NCI-H1694 treated with DMSO at 0.1 percent for 48 hours (cell line): Measurements from ENCODE around the gene CD80.
A peak's percentile ranks its signal among the peaks of the same experiment; 100 is the strongest.

Experiments
- DNase-seq: peaks from one replicate; lab custom pipeline; 2025; lab: John Stamatoyannopoulos, UW

Gene CD80

GRCh38 chr3:119547227-119547626, 12.2 kb downstream of the CD80 start:
- DNase-seq, result no peak

DNA sequence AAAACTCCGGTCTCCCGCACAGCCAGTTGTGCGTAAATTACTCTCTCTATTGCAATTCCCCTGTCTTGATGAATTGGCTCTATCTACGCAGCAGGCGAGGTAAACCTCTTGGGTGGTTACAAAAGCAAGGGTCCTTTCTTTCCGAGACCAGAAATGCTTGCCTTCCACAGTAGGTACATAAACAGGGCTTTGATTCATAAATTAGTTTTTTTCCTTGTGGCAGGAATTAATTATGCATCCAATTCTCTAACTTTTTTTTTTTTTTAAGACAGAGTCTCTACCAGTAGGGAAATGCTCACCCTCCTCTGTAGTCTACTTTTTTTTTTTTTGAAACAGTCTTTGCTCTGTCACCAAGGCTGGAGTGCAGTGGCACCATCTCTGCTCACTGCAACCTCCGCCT, 16.3 kb downstream of the CD80 start:
- DNase-seq, result no peak

DNA sequence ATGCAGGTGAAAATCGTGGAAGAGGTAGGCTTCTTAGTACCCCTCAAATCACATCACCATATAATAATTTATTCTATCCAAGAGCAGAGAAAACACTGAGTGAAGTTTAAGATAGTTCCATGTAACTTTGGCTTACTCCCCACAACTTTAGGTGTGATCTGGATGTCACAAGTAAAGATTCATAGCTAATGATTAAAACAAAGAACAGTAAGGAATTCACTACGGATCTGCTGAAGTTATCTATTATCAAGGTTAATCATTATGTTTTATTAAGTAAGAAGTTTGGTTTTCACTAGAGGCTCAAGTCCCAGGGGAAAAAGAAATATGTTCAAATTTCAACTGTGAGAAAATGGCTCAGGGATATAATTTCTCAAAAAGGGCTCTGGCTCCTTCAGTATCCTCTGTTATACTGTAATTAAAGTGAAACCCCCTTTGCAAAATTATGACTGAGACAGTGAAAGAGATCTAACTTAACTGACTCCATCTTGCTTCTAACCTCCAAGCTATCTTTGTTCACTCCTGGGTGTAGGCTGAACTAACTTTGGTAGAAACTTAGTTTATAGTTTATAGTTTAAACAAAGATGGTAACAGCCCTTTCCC, 17.1 kb downstream of the CD80 start:
- no peak for DNase-seq

- no peak for DNase-seq
These were observed 17.9 kb downstream of the CD80 start for GRCh38 chr3:119541547-119541946.

DNA sequence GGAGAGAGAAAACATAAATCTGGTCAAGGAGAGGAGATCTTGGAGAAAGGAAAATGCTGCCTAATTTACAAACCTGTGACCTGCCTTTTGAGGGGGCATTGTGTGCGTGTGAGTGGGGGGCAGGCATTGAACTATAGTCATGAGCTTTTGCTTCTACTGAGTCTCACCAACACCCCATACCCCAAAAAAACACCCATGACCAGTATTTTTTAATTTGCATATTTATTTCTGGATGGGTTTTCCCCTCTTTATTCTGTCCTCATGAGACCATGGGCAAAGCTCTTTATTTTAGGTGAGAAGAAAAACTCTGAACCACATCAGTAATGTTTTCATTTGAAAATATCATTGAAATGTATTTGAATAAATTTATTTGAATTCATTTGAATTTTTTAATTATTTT, 20.6 kb downstream of the CD80 start:
- DNase-seq, result no peak

GRCh38 chr3:119536757-119537156, 22.7 kb downstream of the CD80 start:
- no peak for DNase-seq

- DNase-seq, result no peak
These were observed 25.1 kb downstream of the CD80 start for GRCh38 chr3:119534296-119534695.

- no peak for DNase-seq
These were observed 28.3 kb downstream of the CD80 start for GRCh38 chr3:119531151-119531550.

GRCh38 chr3:119530456-119530855, 29.0 kb downstream of the CD80 start:
- DNase-seq, result no peak

DNA sequence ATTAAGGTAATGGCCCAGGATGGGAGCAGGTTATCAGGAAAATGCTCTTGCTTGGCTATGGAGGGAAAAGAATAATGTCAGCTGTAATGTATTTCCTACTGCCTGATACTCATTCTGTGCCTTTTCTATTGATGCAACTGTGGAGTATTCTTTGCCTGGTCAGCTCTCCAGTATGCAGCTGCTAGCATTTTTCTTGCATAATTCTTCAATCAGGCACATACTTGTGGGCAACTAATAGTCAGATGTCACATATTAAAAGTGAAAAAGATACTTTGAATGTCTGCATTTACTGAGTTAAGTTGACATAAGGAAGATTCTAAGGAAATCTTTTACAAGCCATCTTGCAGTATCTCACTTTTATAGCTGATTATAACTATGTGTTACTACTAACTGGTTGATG, 29.5 kb downstream of the CD80 start:
- no peak for DNase-seq

DNA sequence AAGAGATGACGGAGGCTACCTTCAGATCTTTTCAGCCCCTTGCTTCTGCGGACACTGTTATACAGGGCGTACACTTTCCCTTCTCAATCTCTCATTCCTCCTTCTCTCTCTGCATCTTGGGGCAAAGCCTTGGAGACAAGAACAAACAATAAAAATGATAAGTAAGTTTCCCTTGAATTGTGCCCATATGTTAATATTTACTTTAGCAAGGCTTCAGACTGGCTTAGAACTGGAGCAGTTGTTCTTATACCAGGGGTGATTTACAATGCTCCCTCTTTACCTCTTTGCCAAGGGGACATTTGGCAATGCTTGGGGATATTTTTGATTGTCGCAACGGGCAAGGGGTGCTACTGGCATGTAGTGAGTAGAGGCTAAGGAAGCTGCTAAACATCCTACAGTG, 31.7 kb downstream of the CD80 start:
- no peak for DNase-seq

DNA sequence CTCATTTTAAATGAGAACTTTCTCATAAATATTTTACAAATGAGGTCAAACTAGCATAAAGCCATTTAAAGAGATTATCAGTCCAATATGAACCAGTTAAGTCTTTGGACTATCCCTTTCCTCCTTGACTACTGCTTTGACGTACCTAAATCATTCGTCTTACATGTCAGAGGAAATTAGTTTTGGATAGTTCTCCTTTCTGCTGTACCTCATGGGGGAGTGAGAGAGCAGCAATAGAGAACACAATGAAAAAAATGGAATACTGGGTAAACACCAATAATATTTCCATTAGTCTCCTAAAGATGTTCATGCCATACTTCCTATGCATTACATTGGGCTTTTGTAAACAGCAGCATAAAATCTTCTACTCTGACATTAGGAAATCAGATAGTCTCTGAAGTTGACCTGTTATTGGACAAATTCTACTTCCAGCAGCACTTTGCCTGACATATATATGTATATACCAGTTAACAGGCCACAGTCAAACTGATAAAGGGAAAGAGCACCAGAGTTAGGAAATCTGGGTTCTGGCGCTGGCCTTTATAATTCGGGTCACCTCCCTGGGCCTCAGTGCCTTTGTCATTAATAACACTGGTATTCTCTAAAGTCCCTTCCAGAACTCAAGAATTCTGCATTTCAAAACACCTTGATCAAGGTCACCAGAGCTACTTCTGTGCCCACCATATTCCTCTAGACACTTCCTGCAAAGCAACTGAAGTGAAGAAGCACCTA, 34.3 kb downstream of the CD80 start:
- DNase-seq, result no peak

GRCh38 chr3:119518026-119518425, 41.4 kb downstream of the CD80 start:
- DNase-seq, result no peak

DNA sequence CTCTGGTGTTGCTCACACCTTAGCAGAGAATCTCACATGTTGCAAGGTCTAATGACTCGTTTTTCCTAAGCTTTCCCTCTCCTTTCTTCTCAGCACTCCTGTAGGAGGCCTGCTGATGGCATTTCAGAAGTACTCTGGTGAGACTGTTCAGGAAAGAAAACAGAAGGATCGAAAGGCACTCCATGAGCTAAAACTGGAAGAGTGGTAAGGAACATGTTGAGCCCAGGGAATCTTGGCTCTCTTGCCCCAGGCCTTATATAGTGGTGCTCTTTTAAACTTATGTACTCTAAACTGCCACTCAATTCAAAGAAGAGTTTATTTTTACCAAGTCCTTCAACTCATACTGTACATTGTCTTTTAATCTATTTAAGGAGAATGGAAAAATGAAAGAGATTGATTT, 42.3 kb downstream of the CD80 start:
- no peak for DNase-seq

DNA sequence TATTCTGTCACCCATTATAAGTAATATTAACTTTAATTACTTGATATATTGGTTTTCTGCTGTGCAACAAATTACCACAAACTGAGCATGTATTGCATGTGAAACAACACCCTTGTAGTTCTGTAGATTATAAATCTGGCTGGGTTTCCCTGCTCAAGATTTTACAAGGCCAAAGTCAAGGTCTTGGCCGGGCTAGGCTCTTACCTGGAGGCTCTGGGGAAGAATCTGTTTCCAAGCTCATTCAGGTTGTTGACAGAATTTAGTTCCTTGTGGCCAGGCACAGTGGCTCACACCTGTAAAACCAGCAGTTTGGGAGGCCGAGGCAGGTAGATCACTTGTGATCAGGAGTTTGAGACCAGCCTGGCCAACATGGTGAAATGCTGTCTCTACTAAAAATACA, 44.8 kb downstream of the CD80 start:
- no peak for DNase-seq

DNA sequence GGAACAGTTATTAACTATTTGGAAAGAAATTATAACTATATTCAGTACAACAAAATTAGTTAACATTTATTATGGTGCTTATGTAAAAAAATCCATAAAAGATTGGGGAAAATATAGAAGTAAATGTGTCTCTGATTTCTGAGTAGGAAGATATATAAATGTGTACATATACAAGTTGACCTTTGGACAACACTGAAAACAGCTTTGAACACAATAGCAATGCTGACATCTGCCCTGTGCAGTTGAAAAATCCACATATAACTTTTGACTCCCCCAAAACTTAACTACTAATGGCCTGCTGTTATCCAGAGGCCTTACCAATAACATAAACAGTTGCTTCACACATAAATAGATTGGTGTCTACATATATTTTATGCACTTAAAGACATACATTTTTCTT, 48.7 kb downstream of the CD80 start:
- no peak for DNase-seq

- no peak for DNase-seq
These were observed 51.1 kb downstream of the CD80 start for GRCh38 chr3:119508172-119508845.

DNA sequence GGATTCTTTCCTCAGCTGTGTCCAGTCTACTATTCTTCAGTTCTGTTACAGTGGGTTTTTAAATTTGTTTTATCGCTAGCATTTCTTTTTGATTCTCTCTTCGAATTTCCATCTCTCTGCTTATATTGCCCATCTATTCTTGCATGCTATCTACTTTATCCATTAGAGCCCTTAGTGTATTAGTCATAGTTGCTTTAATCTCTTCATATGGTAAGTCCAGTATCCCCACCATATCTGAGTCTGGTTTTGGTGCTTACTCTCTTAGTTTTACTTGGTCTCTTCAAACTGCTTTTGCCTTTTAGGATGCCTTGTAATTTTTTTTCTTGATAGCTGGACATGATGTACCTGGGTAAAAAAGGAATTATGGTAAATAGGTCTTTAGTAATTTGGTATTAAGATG, 52.0 kb downstream of the CD80 start:
- no peak for DNase-seq

- no peak for DNase-seq
These were observed 52.8 kb downstream of the CD80 start for GRCh38 chr3:119506631-119507030.

DNA sequence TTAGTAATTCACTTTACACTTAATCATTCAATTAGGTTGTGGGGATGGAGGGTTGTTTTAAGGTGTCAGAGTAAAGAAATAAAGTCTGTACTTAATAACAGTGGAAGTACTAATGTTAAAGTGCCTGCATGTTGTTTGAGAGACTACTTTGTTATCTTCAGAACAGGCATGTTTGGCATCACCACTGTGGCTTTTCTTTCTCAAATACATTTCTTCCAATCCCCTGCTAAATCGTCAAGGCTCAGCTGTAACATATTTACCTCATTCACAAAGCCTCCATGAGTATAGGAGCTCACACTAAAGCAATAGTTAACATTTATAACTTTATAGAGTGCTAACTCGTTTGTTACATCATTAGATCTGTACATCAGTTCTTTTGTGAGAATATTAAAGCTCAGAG, 58.5 kb downstream of the CD80 start:
- no peak for DNase-seq

DNA sequence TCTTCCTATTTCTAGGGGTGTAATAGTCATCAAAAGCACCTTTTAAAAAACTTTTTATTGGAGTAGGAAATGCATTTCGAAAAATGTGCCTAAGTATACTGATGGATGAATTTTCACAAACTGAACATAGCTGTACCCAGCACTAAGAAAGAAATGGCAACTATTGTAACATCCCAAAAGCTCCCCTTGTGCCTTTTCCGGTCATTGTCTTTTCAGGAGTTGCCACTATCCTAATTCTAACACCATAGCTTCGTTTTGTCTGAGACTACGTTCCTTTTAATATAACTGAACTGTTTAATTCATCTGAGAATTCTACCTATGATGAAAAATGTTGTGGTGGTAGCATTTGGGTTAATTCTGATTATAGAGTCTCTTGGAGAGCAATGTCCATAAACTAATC, 59.1 kb downstream of the CD80 start:
- DNase-seq, result no peak

DNA sequence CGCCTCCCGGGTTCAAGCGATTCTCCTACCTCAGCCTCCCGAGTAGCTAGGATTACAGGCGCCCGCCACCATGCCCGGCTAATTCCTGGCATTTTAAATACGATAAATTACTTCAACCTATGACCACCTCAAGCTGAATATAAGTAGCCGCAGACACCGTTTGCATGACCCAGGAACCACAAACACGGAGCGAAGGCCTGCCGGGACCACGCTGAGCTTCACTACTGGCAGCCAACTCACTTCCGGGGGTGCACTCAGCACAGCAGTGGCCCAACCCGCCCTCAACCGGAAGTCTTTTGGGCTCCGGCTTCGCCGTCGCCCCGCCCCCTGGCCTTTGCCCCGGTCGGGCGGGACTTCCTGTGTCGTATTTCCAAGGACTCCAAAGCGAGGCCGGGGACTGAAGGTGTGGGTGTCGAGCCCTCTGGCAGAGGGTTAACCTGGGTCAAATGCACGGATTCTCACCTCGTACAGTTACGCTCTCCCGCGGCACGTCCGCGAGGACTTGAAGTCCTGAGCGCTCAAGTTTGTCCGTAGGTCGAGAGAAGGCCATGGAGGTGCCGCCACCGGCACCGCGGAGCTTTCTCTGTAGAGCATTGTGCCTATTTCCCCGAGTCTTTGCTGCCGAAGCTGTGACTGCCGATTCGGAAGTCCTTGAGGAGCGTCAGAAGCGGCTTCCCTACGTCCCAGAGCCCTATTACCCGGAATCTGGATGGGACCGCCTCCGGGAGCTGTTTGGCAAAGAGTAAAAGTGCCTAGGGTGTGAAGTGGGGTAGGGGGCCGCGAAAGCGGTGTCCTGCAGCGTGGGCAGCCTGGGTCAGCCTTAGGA, 61.0 kb downstream of the CD80 start, which contains the start of gene TIMMDC1:
TSS of gene TIMMDC1 (plus strand) at position 362 of the 826 bp plus-strand sequence. CDS start at position 549, 187 bp downstream.
- peak; percentile 89 for DNase-seq

DNA sequence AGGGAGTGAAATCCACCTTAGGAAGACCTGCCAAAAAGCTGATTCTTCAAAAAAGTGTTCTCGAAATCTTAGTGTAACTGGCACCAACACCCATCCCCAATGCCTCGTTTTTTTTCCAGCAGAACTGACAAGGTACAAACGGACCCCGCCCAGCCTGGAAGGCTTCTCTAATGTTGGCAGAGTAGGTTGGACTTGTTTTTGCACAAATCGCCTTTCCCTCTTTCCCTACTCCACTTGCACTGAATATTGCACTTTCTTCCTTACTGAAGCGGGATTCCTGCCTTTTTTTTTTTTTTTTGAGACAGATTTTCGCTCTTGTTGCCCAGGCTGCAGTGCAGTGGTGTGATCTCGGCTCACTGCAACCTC, 61.6 kb downstream of the CD80 start:
- DNase-seq, result no peak
